MV-4-11 (cell line): ENCODE results near the gene COQ2.

ENCODE experiments used
- DNase-seq: peaks from one replicate; lab custom pipeline; 2025; lab: John Stamatoyannopoulos, UW

Gene COQ2

GRCh38 chr4:83216959-83217683 is 67.5 kb downstream of the COQ2 start:
- no peak for DNase-seq

GRCh38 chr4:83214079-83214478 is 70.5 kb downstream of the COQ2 start:
- no peak for DNase-seq
